H1 (cell line): ENCODE data around the gene TUBGCP6. TPM values are rescaled to one million over a fixed set of nuclear protein-coding genes. Genes with fewer than 3 reads are reported as not detected.

ENCODE experiments used
- JUN ChIP-seq: IDR thresholded peaks from 2 replicates; pipeline ENCODE4 v1.6.1; 2011; ENCODE audit warnings: low read depth, mild to moderate bottlenecking, improper control_type of control experiment, low read length
- KDM5A ChIP-seq: fragments of 200-600 bp; IDR thresholded peaks from 2 replicates; pipeline ENCODE4 v1.7.1; 2012; ENCODE audit warnings: mild to moderate bottlenecking, low read length, inconsistent platforms, mixed read lengths
- POLR2A ChIP-seq, 2 experiments: IDR thresholded peaks; 1 replicate in 1 of 2; 2 replicates in 1 of 2; pipeline ENCODE4 v1.6.1; 2011; ENCODE audit warnings: low read depth in 2 of 2, low read length in 2 of 2, mild to moderate bottlenecking in 2 of 2; ENCODE audit errors: control extremely low read depth in 1 of 2
- TBP ChIP-seq: IDR thresholded peaks from 2 replicates; pipeline ENCODE4 v1.6.1; 2011; ENCODE audit warnings: low read depth, low read length, improper control_type of control experiment
- polyA plus RNA-seq, 7 experiments: library from polyadenylated mRNA; depleted of rRNA in 3 of 7; stranded (reverse) in 5 of 7; unstranded in 2 of 7; fragments of >200 nt in 5 of 7; fragments of 200-250 nt in 2 of 7; gene quantifications; 1 replicate in 5 of 7; 2 replicates in 1 of 7; 4 replicates in 1 of 7; pipeline versions ENCODE4 v1.2.1 to v1.2.3, GENCODE V29; 2011 to 2013; ENCODE audit warnings: missing spikeins in 2 of 7, mixed read lengths in 2 of 7
- total RNA-seq: library from RNA; stranded (reverse); fragmentation: NEBNext Ultra II Directional; extraction: Animal tissue kit (Norgen Biotek cat#: 25700); gene quantifications from 2 replicates; pipeline ENCODE4 v1.2.1, GENCODE V29; 2021

Gene TUBGCP6
- total and polyA plus RNA-seq, 2 of the 8 experiments (the other 6 are each of a cell fraction or from before 2014, with no cell fraction given), result 24.2 to 24.7 TPM

- TF ChIP-seq JUN, result no peak
- no peak for TF ChIP-seq POLR2A (IDR thresholded peaks at IDR 0.05; ENCODE audit: control extremely low read depth in 1 of 2, low read depth in 2 of 2, low read length in 2 of 2)
- no peak for TF ChIP-seq TBP
- no peak for TF ChIP-seq KDM5A
Observed at GRCh38 chr22:50233223-50233622, 11.6 kb downstream of the TUBGCP6 start (continued).
